Measurements from ENCODE around the gene DTNBP1. TPM values are rescaled to one million over a fixed set of nuclear protein-coding genes. Genes with fewer than 3 reads are reported as not detected.

DTNBP1 gene
- total RNA-seq, 2 donors from 2014 or later = 11.5 to 30.8 TPM

GRCh38 chr6:15518057-15518456, 144.8 kb downstream of the DTNBP1 start:
- no peaks in the 10 kb centered on the region for H3K27me3 ChIP-seq (replicated peaks; ENCODE audit: insufficient read depth)
- DNase-seq (ENCODE audit: low spot score) (no peak), ATAC-seq (ENCODE audit: insufficient number of reproducible peaks, low FRiP score, low read depth) (no peak)
- no peak overlapping the region for H3K4me3 ChIP-seq
- TF ChIP-seq CTCF (IDR thresholded peaks at IDR 0.05) = no peak
- peaks cover 5 to 7% of the 10 kb centered on the region in 2 donors for H3K4me1 ChIP-seq (ENCODE audit: control insufficient read depth in 1 of 2, low read depth in 2 of 2)
- H3K9me3 ChIP-seq = no peaks in the 10 kb centered on the region
- peaks cover 47% of the 10 kb centered on the region for H3K36me3 ChIP-seq
- H3K27ac ChIP-seq = no peak overlapping the region

GRCh38 chr6:15517600-15517999, 145.2 kb downstream of the DTNBP1 start:
- Histone ChIP-seq H3K4me1 (ENCODE audit: control insufficient read depth in 1 of 2, low read depth in 2 of 2) (peaks cover 5 to 7% of the 10 kb centered on the region in 2 donors), H3K27me3 (replicated peaks; ENCODE audit: insufficient read depth) (no peaks in the 10 kb centered on the region), H3K9me3 (no peaks in the 10 kb centered on the region), H3K36me3 (peaks cover 46% of the 10 kb centered on the region), H3K27ac (no peak overlapping the region), H3K4me3 (no peak overlapping the region)
- no peak for TF ChIP-seq CTCF (IDR thresholded peaks at IDR 0.05)
- DNase-seq (ENCODE audit: low spot score) = no peak
- no peak for ATAC-seq (ENCODE audit: insufficient number of reproducible peaks, low FRiP score, low read depth)

DNA sequence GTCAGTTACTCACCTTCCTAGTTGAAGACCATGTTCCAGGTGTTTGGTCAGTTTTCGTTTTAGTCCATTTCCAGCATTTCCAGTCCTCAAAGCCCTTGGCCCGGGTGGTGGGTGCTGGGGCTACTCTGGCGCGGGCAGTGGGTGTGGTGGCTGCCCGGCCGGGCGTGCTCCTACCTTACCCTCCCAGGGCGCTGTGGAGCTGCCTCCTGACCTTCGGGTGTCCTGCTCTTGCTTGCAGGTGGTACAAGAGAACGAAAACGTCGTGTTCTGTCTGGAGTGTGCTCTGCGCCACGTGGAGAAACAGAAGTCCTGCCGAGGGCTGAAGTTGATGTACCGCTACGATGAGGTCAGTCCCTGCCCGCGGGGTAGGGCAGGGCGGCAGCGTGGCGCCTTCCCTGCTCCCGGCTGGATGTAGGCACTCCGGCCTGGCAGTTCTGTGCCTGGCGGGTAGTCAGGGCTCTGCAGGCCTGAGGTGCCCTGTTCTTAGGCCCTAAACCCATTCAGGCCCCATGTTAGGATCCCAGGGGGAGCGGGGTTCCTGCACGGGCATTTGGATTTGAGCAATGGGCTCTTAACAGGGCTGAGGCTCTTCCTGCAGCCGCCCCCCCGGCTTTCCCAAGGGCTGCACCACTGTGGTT, 145.8 kb downstream of the DTNBP1 start:
- TF ChIP-seq CTCF (IDR thresholded peaks at IDR 0.05) = no peak
- H3K36me3 ChIP-seq = peaks cover 40% of the 10 kb centered on the region
- H3K27ac ChIP-seq = no peak overlapping the region
- no peak overlapping the region for H3K4me3 ChIP-seq
- no peak for ATAC-seq (ENCODE audit: insufficient number of reproducible peaks, low FRiP score, low read depth)
- H3K9me3 ChIP-seq = no peaks in the 10 kb centered on the region
- peaks cover 2 to 4% of the 10 kb centered on the region in 2 donors for H3K4me1 ChIP-seq (ENCODE audit: control insufficient read depth in 1 of 2, low read depth in 2 of 2)
- H3K27me3 ChIP-seq (replicated peaks; ENCODE audit: insufficient read depth) = no peaks in the 10 kb centered on the region
- DNase-seq (ENCODE audit: low spot score) = no peak

- Histone ChIP-seq H3K27ac (no peak overlapping the region), H3K27me3 (replicated peaks; ENCODE audit: insufficient read depth) (no peaks in the 10 kb centered on the region), H3K36me3 (peaks cover 34% of the 10 kb centered on the region), H3K4me1 (ENCODE audit: control insufficient read depth in 1 of 2, low read depth in 2 of 2) (no peaks in the 10 kb centered on the region), H3K9me3 (no peaks in the 10 kb centered on the region), H3K4me3 (no peak overlapping the region)
- ATAC-seq (ENCODE audit: insufficient number of reproducible peaks, low FRiP score, low read depth) = no peak
- DNase-seq (ENCODE audit: low spot score) = no peak
- TF ChIP-seq CTCF (IDR thresholded peaks at IDR 0.05) = no peak
Measured at GRCh38 chr6:15516378-15516777, 146.4 kb downstream of the DTNBP1 start.

DNA sequence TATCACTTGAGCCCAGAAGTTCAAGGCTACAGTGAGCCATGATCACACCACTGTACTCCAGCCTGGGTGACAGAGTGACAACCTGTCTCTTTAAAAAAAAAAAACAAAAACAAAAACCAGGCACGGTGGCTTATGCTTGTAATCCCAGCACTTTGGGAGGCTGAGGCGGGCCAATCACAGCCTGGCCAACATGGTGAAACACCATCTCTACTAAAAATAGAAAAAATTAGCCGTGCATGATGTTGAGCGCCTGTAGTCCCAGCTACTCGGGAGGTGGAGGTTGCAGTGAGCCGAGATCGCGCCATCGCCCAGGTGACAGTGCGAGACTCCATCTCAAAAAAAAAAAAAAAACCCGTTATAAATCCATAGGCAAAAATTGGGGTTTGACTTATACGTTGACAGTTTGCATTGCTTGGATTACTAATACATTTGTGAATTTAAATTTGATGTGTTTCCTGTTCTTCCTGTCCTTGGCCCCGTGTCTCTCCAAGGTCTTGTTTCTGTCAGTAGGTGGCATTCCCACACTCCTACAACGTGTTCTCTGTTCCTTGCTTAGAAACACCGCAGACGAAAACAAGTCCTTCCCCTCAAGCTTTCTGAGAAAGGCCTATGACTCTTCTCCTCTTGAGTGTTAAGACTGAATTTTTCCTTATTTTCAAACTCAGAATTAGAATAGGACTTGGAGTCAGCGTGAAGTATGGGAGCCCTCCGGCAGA, 147.0 kb downstream of the DTNBP1 start:
- ATAC-seq (ENCODE audit: insufficient number of reproducible peaks, low FRiP score, low read depth) = no peak
- Histone ChIP-seq H3K9me3 (no peaks in the 10 kb centered on the region), H3K36me3 (peaks cover 34% of the 10 kb centered on the region), H3K27ac (no peak overlapping the region), H3K4me1 (ENCODE audit: control insufficient read depth in 1 of 2, low read depth in 2 of 2) (no peaks in the 10 kb centered on the region), H3K27me3 (replicated peaks; ENCODE audit: insufficient read depth) (no peaks in the 10 kb centered on the region), H3K4me3 (no peak overlapping the region)
- no peak for DNase-seq (ENCODE audit: low spot score)
- no peak for TF ChIP-seq CTCF (IDR thresholded peaks at IDR 0.05)
